Measurements from ENCODE around the gene ITGA7.

The ITGA7 gene

DNA sequence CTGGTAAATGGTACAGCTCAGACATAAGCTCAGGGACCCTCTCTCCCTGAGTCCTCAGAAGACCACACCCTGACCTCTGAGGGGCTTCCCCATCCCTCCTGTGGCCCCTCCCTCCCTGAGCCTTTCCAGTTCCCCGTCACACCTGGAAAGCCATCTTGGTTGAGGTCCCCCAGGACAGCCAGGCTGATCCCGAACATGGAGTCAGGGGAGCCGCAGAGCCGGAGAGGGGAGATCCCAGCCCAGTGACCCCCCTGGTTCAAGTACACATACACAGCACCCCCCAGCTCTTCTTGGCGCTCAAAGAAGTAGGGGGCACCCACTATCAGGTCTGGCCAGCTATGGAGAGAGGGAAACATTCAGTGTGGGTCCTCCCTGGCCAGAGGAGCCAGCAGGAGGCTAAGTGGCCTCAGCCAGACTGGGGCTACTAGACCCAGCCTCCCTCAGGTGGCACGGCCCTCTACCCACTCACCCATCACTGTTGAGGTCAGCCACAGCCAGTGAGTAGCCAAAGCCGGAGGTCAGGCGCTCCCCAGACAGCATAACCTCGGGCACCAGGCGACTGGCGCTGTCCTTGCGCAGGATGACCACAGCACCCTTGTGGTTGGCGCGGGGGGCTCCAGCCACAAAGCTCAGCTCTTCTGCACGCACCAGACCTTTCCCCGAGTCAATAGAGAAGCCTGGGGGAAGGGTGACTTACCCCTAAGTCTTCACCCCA lies 9.3 kb downstream of the ITGA7 start:
- no peak for TF ChIP-seq TCF4 (CRISPR knock-in tag; IDR thresholded peaks at IDR 0.05; ENCODE audit: borderline replicate concordance)
- ATAC-seq, result no peak

DNA sequence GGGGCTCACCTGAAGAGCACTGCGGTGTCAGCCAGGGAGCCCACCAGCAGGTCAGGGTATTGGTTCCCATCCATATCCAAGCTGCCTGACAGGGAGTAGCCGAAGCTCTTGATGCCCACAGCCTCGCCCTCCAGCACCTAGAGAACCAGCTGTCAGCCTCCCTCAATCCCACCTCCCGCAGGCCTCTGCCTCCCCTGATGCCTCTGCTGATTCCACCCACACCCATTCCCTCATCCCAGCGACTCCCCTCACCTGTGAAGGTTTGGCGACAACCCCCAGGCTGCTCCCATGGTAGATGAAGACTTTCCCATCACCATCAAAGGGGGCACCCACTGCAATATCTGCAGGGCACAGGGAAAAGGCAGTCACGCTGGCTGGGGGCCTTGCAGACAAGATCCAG lies 10.0 kb downstream of the ITGA7 start:
- no peak for TF ChIP-seq ZC3H10 (CRISPR knock-in tag; IDR thresholded peaks at IDR 0.05)
- TF ChIP-seq PPARA (CRISPR knock-in tag; IDR thresholded peaks at IDR 0.05; ENCODE audit: borderline replicate concordance), result no peak
- no peak for TF ChIP-seq ZFP3 (CRISPR knock-in tag; IDR thresholded peaks at IDR 0.05)
- TF ChIP-seq CSDC2 (CRISPR knock-in tag; IDR thresholded peaks at IDR 0.05), result no peak
- TF ChIP-seq ZNF565 (CRISPR knock-in tag; conservative IDR thresholded peaks at IDR 0.05; ENCODE audit: low read depth), result no peak
- TF ChIP-seq ZNF70 (CRISPR knock-in tag; IDR thresholded peaks at IDR 0.05), result no peak
- TF ChIP-seq ARNTL (CRISPR knock-in tag; IDR thresholded peaks at IDR 0.05; ENCODE audit: borderline replicate concordance, low read depth), result no peak
- TF ChIP-seq, protein P1, sequence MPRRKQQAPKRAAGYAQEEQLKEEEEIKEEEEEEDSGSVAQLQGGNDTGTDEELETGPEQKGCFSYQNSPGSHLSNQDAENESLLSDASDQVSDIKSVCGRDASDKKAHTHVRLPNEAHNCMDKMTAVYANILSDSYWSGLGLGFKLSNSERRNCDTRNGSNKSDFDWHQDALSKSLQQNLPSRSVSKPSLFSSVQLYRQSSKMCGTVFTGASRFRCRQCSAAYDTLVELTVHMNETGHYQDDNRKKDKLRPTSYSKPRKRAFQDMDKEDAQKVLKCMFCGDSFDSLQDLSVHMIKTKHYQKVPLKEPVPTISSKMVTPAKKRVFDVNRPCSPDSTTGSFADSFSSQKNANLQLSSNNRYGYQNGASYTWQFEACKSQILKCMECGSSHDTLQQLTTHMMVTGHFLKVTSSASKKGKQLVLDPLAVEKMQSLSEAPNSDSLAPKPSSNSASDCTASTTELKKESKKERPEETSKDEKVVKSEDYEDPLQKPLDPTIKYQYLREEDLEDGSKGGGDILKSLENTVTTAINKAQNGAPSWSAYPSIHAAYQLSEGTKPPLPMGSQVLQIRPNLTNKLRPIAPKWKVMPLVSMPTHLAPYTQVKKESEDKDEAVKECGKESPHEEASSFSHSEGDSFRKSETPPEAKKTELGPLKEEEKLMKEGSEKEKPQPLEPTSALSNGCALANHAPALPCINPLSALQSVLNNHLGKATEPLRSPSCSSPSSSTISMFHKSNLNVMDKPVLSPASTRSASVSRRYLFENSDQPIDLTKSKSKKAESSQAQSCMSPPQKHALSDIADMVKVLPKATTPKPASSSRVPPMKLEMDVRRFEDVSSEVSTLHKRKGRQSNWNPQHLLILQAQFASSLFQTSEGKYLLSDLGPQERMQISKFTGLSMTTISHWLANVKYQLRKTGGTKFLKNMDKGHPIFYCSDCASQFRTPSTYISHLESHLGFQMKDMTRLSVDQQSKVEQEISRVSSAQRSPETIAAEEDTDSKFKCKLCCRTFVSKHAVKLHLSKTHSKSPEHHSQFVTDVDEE (CRISPR knock-in tag; IDR thresholded peaks at IDR 0.05), result no peak
- no peak for TF ChIP-seq SNAI2 (CRISPR knock-in tag; IDR thresholded peaks at IDR 0.05)
- no peak for TF ChIP-seq OSR1 (CRISPR knock-in tag; IDR thresholded peaks at IDR 0.05)
- TF ChIP-seq ESRRG (CRISPR knock-in tag; IDR thresholded peaks at IDR 0.05), result no peak
- no peak for TF ChIP-seq BACH2 (CRISPR knock-in tag; IDR thresholded peaks at IDR 0.05; ENCODE audit: borderline replicate concordance)
- no peak for TF ChIP-seq ZNF8 (CRISPR knock-in tag; IDR thresholded peaks at IDR 0.05)
- no peak for ATAC-seq

DNA sequence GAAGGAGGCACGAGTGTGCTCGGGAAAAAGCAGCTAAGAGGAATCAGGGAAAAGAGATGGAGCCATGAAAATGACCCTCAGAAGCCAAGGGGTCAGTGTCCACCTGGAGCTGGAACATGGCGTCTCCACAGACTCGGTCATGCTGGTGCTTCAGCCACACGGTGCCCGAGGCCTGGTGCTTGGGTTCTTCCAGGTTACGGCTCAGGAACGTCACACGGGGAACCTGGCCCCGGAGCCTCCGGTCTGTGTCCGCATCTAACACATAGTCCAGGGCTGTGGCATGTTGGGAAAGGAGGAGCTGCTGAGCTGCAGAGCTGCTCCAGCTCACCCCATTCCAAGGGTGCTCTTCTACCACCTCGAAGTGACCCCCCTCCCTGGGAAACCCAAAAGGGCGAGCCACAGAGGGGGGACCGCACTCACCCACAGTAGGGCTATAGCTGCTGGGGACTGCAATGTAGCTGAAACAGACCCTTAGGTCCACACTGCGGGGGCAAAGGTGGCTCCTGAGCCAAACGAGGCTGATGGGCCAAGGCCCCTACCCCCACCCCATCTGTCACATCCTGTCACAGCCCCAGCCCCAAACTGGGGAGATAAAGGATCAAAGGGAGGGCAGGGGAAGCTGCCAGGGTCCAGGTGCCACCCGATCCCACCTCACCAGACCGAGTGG lies 10.8 kb downstream of the ITGA7 start:
- TF ChIP-seq, protein P2, sequence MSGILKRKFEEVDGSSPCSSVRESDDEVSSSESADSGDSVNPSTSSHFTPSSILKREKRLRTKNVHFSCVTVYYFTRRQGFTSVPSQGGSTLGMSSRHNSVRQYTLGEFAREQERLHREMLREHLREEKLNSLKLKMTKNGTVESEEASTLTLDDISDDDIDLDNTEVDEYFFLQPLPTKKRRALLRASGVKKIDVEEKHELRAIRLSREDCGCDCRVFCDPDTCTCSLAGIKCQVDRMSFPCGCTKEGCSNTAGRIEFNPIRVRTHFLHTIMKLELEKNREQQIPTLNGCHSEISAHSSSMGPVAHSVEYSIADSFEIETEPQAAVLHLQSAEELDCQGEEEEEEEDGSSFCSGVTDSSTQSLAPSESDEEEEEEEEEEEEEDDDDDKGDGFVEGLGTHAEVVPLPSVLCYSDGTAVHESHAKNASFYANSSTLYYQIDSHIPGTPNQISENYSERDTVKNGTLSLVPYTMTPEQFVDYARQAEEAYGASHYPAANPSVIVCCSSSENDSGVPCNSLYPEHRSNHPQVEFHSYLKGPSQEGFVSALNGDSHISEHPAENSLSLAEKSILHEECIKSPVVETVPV (CRISPR knock-in tag; IDR thresholded peaks at IDR 0.05), result no peak
- no peak for TF ChIP-seq ZFP30 (CRISPR knock-in tag; IDR thresholded peaks at IDR 0.05)
- TF ChIP-seq TCF4 (CRISPR knock-in tag; IDR thresholded peaks at IDR 0.05; ENCODE audit: borderline replicate concordance), result no peak
- TF ChIP-seq, protein P3, sequence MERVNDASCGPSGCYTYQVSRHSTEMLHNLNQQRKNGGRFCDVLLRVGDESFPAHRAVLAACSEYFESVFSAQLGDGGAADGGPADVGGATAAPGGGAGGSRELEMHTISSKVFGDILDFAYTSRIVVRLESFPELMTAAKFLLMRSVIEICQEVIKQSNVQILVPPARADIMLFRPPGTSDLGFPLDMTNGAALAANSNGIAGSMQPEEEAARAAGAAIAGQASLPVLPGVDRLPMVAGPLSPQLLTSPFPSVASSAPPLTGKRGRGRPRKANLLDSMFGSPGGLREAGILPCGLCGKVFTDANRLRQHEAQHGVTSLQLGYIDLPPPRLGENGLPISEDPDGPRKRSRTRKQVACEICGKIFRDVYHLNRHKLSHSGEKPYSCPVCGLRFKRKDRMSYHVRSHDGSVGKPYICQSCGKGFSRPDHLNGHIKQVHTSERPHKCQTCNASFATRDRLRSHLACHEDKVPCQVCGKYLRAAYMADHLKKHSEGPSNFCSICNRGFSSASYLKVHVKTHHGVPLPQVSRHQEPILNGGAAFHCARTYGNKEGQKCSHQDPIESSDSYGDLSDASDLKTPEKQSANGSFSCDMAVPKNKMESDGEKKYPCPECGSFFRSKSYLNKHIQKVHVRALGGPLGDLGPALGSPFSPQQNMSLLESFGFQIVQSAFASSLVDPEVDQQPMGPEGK (CRISPR knock-in tag; IDR thresholded peaks at IDR 0.05; ENCODE audit: borderline replicate concordance), result no peak
- no peak for TF ChIP-seq PPARA (CRISPR knock-in tag; IDR thresholded peaks at IDR 0.05; ENCODE audit: borderline replicate concordance)
- TF ChIP-seq OSR1 (CRISPR knock-in tag; IDR thresholded peaks at IDR 0.05), result no peak
- ATAC-seq, result no peak

DNA sequence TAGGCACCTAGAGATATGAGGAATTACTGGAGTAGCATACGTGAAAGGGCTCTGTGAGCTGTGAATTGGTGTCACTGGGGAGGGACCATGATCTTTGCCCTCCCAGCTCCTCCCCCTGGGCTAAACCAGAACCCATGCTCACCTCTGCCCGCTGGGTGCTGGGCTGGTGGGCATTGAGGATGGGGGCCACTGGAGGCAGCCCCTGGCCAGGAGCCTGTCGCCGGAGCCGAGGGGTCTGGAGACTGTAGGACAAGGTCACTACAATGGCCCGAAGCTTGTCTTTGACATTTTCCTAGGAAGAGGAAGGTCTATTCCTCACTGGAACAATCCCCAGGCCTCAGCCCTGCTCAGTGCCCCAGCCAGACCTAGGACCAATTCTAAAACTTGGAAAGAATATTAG lies 11.6 kb downstream of the ITGA7 start:
- TF ChIP-seq ARNTL (CRISPR knock-in tag; IDR thresholded peaks at IDR 0.05; ENCODE audit: borderline replicate concordance, low read depth) (no peak), OSR1 (CRISPR knock-in tag; IDR thresholded peaks at IDR 0.05) (no peak), ISL1 (CRISPR knock-in tag; IDR thresholded peaks at IDR 0.05) (no peak), ZC3H10 (CRISPR knock-in tag; IDR thresholded peaks at IDR 0.05) (no peak), TCF4 (CRISPR knock-in tag; IDR thresholded peaks at IDR 0.05; ENCODE audit: borderline replicate concordance) (no peak), ZNF565 (CRISPR knock-in tag; conservative IDR thresholded peaks at IDR 0.05; ENCODE audit: low read depth) (no peak), ESRRG (CRISPR knock-in tag; IDR thresholded peaks at IDR 0.05) (no peak), CSDC2 (CRISPR knock-in tag; IDR thresholded peaks at IDR 0.05) (no peak), ZFP30 (CRISPR knock-in tag; IDR thresholded peaks at IDR 0.05) (no peak), GLIS3 (CRISPR knock-in tag; IDR thresholded peaks at IDR 0.05) (no peak)
- TF ChIP-seq, protein P4, sequence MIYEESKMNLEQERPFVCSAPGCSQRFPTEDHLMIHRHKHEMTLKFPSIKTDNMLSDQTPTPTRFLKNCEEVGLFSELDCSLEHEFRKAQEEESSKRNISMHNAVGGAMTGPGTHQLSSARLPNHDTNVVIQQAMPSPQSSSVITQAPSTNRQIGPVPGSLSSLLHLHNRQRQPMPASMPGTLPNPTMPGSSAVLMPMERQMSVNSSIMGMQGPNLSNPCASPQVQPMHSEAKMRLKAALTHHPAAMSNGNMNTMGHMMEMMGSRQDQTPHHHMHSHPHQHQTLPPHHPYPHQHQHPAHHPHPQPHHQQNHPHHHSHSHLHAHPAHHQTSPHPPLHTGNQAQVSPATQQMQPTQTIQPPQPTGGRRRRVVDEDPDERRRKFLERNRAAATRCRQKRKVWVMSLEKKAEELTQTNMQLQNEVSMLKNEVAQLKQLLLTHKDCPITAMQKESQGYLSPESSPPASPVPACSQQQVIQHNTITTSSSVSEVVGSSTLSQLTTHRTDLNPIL (CRISPR knock-in tag; IDR thresholded peaks at IDR 0.05; ENCODE audit: low read depth), result no peak

More for the DNA sequence above, 11.6 kb downstream of the ITGA7 start:
- ATAC-seq, result no peak

All from SK-N-SH treated with all-trans-retinoic acid at 6 μM for 48 hours (cell line).